Measurements from ENCODE around the gene FAM163A.
"Not testable (repeated sequence)": the region's sequence is repeated elsewhere in the genome, so short reads cannot be mapped to it uniquely, and the experiment has no call there.

FAM163A gene

DNA sequence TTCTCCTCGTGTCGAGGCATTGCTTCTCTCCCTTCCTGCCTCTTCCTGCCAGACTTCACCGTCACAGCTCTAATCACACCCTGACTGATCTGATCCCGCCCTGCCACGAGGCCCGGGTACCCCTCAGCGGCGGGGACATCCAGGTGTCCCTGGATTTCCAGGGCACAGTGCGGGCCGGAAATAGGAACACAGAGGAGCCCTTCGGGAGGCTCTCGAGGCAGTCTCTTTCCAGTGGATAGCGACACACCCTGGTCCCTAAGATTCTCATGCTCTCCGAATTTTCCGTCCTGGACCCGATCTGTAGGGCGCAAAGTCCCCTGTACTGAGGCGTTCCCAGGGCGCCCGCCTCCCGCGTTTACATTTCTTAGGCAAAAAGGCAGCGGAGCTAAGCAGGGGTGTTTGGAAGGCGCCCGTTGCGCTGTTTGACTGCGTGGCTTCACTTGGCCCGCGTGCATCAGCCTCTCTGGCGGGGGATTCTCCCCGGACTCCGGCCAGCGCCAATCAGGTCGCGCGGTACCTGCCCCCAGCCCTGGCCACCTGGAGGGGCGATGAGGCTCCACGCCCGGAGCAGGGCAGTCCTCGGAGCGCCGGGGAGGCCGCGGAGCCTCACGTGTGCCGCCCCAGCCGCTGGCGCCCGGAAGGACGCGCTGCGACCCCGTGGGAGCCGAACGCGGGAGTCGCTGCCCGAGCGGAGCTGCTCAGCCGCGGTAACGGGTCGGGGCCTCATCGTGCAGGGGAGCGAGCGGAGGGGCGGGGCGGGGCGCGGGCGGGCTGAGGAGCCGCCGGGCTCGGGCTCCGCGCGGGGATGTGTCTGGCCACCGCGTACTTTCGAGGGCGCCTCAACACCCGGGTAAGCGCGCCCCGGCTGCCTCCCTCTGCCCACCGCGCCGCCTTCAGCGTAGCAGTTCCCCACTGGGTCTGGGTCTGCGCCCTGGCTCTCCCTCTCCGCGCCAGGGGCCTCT lies at the start of gene FAM163A:
FAM163A (plus strand) TSS at position 575 of the 962 bp plus-strand sequence. CDS start 69,807 bp downstream, outside the sequence.
- no peak for DNase-seq (ENCODE audit: low read depth)

GRCh38 chr1:179694530-179694929 lies 48.6 kb upstream of the FAM163A start:
- not testable (repeated sequence) for DNase-seq (ENCODE audit: low read depth)

GRCh38 chr1:179702946-179703539 lies 40.0 kb upstream of the FAM163A start:
- DNase-seq (ENCODE audit: low read depth), result no peak

GRCh38 chr1:179706339-179706941 lies 36.7 kb upstream of the FAM163A start:
- peak; percentile 40 for DNase-seq (ENCODE audit: low read depth)

DNA sequence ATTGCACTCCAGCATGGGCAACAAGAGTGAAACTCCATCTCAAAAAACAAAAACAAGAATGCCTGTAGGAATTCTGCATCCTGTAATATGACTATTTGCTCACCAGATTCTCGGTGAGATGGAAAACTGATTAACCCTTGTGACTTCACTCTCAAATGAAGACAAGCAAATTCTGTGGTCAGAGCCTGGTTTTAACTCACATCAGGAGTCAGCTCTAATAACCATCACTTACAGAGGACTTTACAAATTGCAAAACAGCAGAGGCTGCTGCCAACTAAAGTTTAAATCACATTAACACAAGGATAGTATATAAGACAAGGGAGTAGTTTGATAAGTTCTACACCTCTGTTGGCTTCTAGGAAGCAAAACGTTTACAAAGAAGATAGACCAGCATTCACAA lies 35.7 kb upstream of the FAM163A start:
- DNase-seq (ENCODE audit: low read depth), result no peak

- DNase-seq (ENCODE audit: low read depth), result no peak
Measured at GRCh38 chr1:179708434-179709195, 34.5 kb upstream of the FAM163A start.

GRCh38 chr1:179709841-179710329 lies 33.2 kb upstream of the FAM163A start:
- peak; percentile 12 for DNase-seq (ENCODE audit: low read depth)

DNA sequence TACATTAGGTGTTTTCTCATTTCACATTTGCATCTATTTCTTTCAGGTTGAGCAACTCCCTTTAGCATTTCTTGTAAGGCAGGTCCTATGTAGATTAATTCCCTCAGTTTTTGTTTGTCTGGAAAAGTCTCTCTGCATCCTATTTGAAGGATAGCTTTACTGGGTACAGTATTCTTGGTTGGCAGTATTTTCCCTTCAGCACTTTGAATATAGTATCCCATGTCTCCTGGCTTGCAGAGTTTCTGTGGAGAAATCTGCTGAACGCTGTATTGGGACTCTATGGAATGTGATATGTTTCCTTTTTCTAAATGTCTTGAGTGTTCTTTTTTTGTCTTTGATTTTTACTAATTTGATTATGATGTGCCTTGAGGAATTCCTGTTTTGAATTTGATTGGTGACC lies 28.9 kb upstream of the FAM163A start:
- DNase-seq (ENCODE audit: low read depth), result no peak

DNA sequence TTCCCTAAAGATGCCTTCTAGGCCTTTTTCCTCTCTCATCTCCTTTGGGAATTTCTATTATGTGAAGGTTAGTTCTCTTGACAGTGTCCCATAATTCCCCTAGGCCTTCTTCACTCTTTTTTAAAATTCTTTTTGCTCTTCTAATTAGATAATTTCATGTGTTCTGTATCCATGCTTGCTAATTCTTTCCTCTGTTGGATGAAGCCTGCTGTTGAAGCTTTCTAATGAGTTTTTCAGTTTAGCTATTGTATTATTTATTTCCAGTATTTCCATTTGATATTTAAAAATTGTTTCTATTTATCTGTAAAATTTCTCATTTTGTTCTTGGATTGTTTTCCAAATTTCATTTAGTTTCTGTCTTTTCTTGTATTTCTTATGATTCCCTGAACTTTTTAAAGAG lies 28.5 kb upstream of the FAM163A start:
- DNase-seq (ENCODE audit: low read depth), result no peak

DNA sequence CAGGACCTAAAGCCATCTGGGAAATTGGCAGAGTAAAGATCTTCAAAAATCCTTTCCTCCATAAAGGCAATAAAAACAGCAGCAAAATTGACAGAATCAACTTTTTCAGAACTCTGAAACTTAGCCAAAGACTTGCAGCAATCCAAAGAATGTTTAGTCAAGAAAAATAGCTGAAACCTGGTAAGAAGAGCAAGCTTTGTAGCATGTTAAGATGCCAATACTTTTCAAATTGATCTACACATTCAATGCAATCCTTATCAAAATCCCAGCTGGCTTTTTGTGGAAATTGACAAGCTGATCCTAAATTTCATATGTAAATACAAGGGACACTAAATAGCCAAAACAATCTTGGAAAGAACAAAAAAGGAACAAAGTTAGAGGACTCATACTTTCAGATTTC lies 23.8 kb upstream of the FAM163A start:
- no peak for DNase-seq (ENCODE audit: low read depth)

DNA sequence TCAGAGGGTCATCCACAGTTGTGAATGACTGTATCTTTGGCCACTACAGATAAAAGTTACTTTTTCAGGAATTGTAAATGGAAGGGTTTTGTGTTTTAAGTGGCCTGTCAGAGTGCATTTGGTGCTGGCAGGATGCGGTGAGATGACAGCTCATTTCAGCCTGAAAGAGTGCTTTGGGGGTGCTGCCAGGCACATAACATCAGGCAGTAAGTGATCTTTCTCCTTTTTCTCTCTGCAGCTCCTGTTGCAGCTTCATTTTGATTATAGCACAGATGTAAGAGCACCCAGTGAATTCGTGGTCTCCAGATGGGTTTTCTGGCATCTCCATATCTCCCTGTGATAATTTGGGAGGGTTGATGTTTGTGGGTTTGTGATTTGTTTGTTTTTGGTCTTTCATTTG lies 14.8 kb upstream of the FAM163A start:
- DNase-seq (ENCODE audit: low read depth), result no peak

GRCh38 chr1:179729881-179730280 lies 13.2 kb upstream of the FAM163A start:
- DNase-seq (ENCODE audit: low read depth), result no peak

- no peak for DNase-seq (ENCODE audit: low read depth)
Measured at GRCh38 chr1:179731643-179732042, 11.4 kb upstream of the FAM163A start.

- DNase-seq (ENCODE audit: low read depth), result no peak
Measured at GRCh38 chr1:179742291-179742690, 800 bp upstream of the FAM163A start.

DNA sequence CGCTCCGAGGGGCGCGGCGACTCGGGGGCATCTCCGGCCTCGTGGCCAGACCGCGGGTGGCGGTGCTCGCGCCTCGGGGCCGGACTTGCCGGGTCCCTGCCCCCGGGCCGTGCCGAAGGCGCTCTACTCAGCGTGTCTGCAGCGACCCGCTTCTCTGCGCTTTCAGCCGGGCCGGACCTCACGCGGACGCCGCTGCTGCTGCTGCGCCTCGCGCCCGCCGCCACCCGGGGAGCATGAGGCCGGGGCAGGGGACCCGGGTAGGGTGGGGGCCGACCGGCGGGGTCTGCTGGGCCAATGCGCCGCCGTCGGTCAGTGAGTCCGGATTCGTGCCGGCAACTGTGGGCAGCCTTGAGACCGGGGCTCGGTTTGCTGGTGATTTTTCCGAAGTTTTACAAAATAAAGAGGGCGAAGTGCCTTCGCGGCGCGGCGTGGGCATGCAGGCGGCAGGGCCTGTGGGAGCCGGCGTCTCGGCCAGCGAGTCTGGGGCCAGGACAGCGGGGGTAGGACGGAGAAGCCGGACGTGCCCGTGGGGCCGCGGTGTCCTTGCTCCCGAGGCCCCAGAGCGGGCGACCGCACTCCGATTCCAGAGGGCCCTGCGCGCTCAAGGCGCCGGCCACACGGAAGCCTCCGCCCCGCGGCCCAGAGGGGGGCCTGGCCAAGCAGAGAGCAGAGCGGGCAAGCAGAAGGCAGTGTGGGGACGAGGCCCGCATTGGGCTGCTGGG lies 749 bp downstream of the FAM163A start:
- no peak for DNase-seq (ENCODE audit: low read depth)

DNA sequence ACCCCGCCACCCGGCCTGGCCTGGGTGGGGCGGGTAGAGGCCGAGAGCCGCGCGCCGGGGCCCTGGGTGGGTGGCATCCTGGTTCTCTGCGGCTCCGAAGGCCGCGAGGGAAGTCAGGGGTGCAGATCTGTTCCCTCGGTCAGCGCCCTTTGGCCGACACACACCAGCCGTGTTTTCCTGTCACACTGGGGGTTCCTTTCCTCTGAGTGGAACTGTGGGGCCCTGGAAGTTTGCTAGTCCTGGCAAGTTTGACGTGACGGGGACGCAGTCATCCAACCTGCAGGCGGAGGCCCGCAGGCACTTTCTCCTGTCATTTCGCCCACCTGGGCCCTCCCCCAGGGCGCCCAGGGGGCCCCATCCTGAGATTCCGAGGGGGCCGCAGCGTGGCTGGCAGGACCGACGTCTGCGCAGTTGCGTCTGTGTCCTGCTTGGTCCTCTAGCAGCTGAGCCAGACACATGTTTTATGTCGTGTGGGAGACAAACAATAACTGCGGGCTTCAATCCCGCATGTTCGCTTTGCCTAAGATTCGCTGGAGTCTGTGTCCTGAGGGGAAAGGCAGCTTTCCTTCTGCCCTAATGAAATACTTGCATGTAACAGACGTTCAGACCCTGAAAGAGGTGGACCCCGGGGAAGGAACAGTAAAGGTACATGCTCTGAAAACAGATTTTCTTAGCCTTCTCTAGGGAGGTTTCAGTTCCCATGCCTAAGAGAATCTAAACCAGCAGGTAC lies 1.5 kb downstream of the FAM163A start:
- no peak for DNase-seq (ENCODE audit: low read depth)

DNA sequence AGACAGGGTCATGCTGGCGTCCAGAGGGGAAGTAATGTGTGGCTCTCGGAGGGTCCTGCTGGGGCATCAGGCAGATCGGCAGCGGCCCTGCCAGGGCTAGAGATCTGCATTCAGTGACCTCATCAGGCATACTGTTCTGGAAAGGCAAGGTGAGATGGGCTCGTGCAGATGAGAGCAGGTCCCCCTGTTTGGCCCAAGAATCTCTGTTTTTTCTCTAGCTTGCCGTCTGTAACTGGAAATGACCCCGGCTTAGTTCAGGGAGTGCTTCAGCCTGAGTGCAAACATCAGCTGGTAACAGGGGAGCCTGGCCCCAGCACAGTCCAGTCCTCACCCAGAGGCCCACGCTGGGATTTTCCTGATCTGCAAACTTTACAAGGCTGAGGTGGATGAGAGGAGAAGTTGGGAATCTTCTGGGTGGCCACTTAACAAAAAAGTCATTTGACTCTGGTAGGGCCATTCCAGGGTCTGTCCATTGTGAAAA lies 2.1 kb downstream of the FAM163A start:
- no peak for DNase-seq (ENCODE audit: low read depth)

DNA sequence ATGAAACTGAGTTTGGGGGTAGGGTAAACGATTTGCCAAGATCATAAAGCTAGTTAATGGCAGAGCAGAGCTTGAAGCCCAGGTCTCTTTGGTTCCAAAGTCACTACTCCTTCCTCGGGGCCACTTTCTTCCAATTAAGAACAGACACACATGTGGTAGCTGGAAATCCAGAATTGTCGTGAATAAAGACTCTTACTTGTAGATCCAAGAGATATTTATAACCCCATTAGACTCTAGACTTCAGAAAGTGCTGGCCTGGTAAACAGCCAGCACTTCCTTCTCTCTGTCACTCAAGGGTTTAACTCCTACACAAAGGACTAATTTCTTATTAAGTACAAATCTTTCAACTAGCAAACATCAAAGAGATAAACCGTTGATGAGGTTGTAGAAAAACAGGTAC lies 2.7 kb downstream of the FAM163A start:
- no peak for DNase-seq (ENCODE audit: low read depth)

GRCh38 chr1:179747611-179748010 lies 4.5 kb downstream of the FAM163A start:
- DNase-seq (ENCODE audit: low read depth), result no peak

DNA sequence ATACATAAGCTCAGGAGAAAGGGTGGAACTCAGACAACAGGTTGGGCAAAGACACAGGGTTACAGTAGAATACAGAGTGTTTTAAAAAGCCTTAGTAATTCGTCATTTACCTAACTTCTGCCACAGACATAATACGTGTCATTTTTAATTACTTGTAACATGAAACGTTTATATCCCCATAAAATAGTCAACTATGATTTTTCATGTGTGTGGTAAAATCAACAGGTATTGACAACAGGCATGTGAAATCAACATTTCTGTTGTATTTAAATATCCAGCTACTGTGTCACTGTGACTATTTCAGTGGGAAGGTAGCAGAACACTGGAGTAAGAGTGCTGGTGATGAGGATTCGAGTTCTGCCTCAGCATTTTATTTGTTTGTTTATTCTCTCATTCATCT lies 5.7 kb downstream of the FAM163A start:
- no peak for DNase-seq (ENCODE audit: low read depth)

- DNase-seq (ENCODE audit: low read depth), result no peak
Measured at GRCh38 chr1:179750630-179751029, 7.5 kb downstream of the FAM163A start.

Measured in stromal cell of bone marrow (primary cell).